Measurements from ENCODE around the gene SHISA2. TPM values are rescaled to one million over a fixed set of nuclear protein-coding genes. Genes with fewer than 3 reads are reported as not detected.

Gene SHISA2
- total RNA-seq, 1 experiment from 2014 or later: 8.1 TPM

- Histone ChIP-seq H3T11ph (ENCODE audit: low read length) (no peak overlapping the region), H3K18ac (ENCODE audit: insufficient read length, low read depth, low read length) (no peak overlapping the region), H3K79me1 (ENCODE audit: insufficient read depth, low read depth, low read length, poor library complexity, severe bottlenecking) (no peaks in the 10 kb centered on the region), H4K8ac (replicated peaks; ENCODE audit: insufficient read length, low read depth, low read length) (no peak overlapping the region), H3K27me3 (ENCODE audit: insufficient read depth, low read length) (peaks cover 2% of the 10 kb centered on the region; the same call in 1 of the 2 replicates), H2AFZ (ENCODE audit: low read length) (no peak overlapping the region), H4K5ac (ENCODE audit: insufficient read length, low read depth, low read length) (no peak overlapping the region), H2BK120ac (ENCODE audit: low read depth, low read length, poor library complexity, severe bottlenecking) (no peak overlapping the region), H3K23ac (ENCODE audit: insufficient read length, low read depth, low read length) (no peak overlapping the region), H2BK15ac (ENCODE audit: low read depth, low read length) (no peak overlapping the region), H3K56ac (ENCODE audit: insufficient read length, low read depth, low read length) (no peak overlapping the region), H3K9me3 (ENCODE audit: control insufficient read depth, low read depth, low read length) (no peaks in the 10 kb centered on the region), H2BK12ac (ENCODE audit: insufficient read length, low read depth, low read length) (no peak overlapping the region), H3K4ac (ENCODE audit: low read depth, low read length) (no peak overlapping the region), H3K4me1 (ENCODE audit: insufficient read depth, low read length) (peaks cover 2% of the 10 kb centered on the region; the same call in 1 of the 2 replicates), H3K27ac (ENCODE audit: insufficient read length, low read depth, low read length) (no peak overlapping the region), H3K79me2 (ENCODE audit: insufficient read depth, low read length) (no peaks in the 10 kb centered on the region), H3K14ac (ENCODE audit: insufficient read depth, low read length) (no peak overlapping the region), H2AK5ac (ENCODE audit: insufficient read length, low read length) (no peak overlapping the region), H2BK5ac (ENCODE audit: insufficient read length, low read length) (no peak overlapping the region), H4K20me1 (ENCODE audit: control insufficient read depth, insufficient read depth, insufficient read length) (no peaks in the 10 kb centered on the region), H3K23me2 (ENCODE audit: insufficient read length, low read depth, low read length, poor library complexity, severe bottlenecking) (peaks cover 10% of the 10 kb centered on the region), H3K4me2 (ENCODE audit: insufficient read depth, insufficient read length, low read length) (no peak overlapping the region), H4K91ac (ENCODE audit: insufficient read length, low read depth, low read length) (no peak overlapping the region), H3K9ac (ENCODE audit: extremely low read depth, insufficient read length, low read length) (no peak overlapping the region), H2BK20ac (ENCODE audit: low read depth, low read length, poor library complexity, severe bottlenecking) (no peak overlapping the region)
- Mint-ChIP-seq H3K4me3 (no peak overlapping the region), H3K27ac (no peak overlapping the region), H3K4me1 (peaks cover 10 to 20% of the 10 kb centered on the region in 2 experiments), H3K27me3 (ENCODE audit: low read depth) (peaks cover 32% of the 10 kb centered on the region), H3K36me3 (ENCODE audit: insufficient read depth in 1 of 3, low read depth in 3 of 3) (peaks cover 7 to 40% (median 25%) of the 10 kb centered on the region in 3 experiments), H3K9me3 (no peaks in the 10 kb centered on the region; a peak in 1 of 5 replicates)
- no peak for DNase-seq
- WGBS (ENCODE audit: extremely low coverage, insufficient read length, low lambda C conversion rate): no CpG with 5 or more reads among the region's 2 CpGs
- TF ChIP-seq CTCF (conservative IDR thresholded peaks at IDR 0.05): no peak
These were observed 6.7 kb downstream of the SHISA2 start for GRCh38 chr13:26045142-26045541.
